SH-SY5Y (cell line): ENCODE results near the gene RMND5A.

ENCODE experiments used
- GATA2 ChIP-seq: IDR thresholded peaks from 2 replicates; pipeline ENCODE4 v1.6.1; 2011; ENCODE audit warnings: mild to moderate bottlenecking, low read depth, low read length
- GATA3 ChIP-seq: IDR thresholded peaks from 2 replicates; pipeline ENCODE4 v1.6.1; 2011; ENCODE audit warnings: low read depth, mild to moderate bottlenecking, low read length, moderate library complexity

GRCh38 chr2:86774862-86775261 lies 54.8 kb downstream of the RMND5A start:
- no peak for TF ChIP-seq GATA2
- TF ChIP-seq GATA3, result no peak
